ENCODE results near the gene KLRC4.
A peak's percentile ranks its signal among the peaks of the same experiment; 100 is the strongest.

The KLRC4 gene

GRCh38 chr12:10366875-10367274, 42.7 kb downstream of the KLRC4 start:
- DNase-seq, result no peak

GRCh38 chr12:10365696-10366405, 43.7 kb downstream of the KLRC4 start:
- no peak for DNase-seq

GRCh38 chr12:10364815-10365622, 44.5 kb downstream of the KLRC4 start:
- peak; percentile 28 for DNase-seq

- DNase-seq, result no peak
Measured at GRCh38 chr12:10363914-10364814, 45.4 kb downstream of the KLRC4 start.

- DNase-seq, result no peak
Measured at GRCh38 chr12:10363658-10363913, 46.0 kb downstream of the KLRC4 start.

GRCh38 chr12:10362828-10363657, 46.5 kb downstream of the KLRC4 start:
- no peak for DNase-seq

GRCh38 chr12:10362325-10362724, 47.2 kb downstream of the KLRC4 start:
- DNase-seq, result no peak

- DNase-seq, result no peak
Measured at GRCh38 chr12:10361622-10362021, 47.9 kb downstream of the KLRC4 start.

- DNase-seq, result no peak
Measured at GRCh38 chr12:10361084-10361483, 48.5 kb downstream of the KLRC4 start.

GRCh38 chr12:10358969-10359368, 50.6 kb downstream of the KLRC4 start:
- no peak for DNase-seq

GRCh38 chr12:10358131-10358530, 51.4 kb downstream of the KLRC4 start:
- no peak for DNase-seq
